WTC11 (cell line): ENCODE data around the gene ATF4.

Experiments
- CTCF ChIP-seq: fragments of 200-600 bp; IDR thresholded peaks from 2 replicates; pipeline ENCODE4 v1.8.0; 2022; ENCODE audit warnings: antibody characterized with exemption
- STAT6 ChIP-seq: sonication (generic); formaldehyde crosslinking; conservative IDR thresholded peaks from 2 replicates; pipeline ENCODE4 v1.8.1; 2023; ENCODE audit warnings: mild to moderate bottlenecking, low read depth, missing genetic modification reagents, moderate library complexity

GRCh38 chr22:39498802-39499201, 21.6 kb upstream of the ATF4 start:
- TF ChIP-seq STAT6 (CRISPR knock-in tag) (no peak), CTCF (no peak)
